Measurements from ENCODE around the gene CCT7.

CCT7 gene

DNA sequence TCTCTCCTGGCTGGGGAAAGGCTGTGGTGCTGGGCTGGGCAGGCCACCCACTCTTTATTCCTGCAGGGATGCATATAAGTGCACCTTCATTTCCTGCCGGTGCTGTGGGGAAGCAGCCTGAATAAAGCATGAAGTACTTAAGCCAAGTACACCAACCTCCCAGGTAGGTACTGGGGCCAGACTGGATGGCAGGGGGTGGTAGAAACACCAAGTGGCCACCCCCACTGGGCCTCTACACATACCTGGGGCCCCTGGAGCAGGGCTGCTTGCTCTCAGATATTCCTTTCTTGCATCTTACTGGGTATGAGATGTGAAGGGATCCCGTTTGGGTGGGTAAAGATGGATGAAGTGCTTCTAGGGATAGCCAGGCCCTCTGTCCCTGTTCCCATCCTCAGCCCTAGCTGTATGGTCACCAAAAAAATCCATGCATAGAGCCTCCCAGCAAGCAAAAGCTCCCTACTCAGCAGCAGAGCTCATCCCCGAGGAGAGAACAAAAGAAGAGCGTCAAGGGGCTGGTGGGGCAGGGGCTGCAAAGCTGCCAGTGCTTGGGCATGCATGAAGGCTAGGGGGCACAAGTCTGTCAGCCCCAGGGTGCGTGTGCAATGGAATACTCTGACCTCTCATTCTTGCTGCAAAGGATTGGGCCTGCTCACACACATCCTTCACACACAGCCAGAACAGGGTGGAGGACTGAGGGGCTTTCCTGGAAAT lies 22.0 kb downstream of the CCT7 start:
- Histone ChIP-seq H3K4me1 (peaks cover 20 to 64% (median 41%) of the 10 kb centered on the region in 10 experiments), H3K27ac (peak overlapping the region in 1 of 11 experiments; percentile 23; a peak in 1 of 22 replicates), H3K9ac (0 out of 22 replicates have a peak overlapping the region, but pooled peaks of 1 of the 11 experiments have one; percentile 23), H3K4me3 (no peak overlapping the region), H3K36me3 (peaks cover 55 to 100% (median 93%) of the 10 kb centered on the region in 11 experiments), H3K4me2 (peak overlapping the region in 2 of 11 experiments; percentile 16 to 22; a peak in 1 of 22 replicates), H3K27me3 (no peaks in the 10 kb centered on the region), H4K20me1 (peaks cover 12 to 100% (median 94%) of the 10 kb centered on the region in 11 experiments; a peak in 21 of 22 replicates), H3K9me3 (replicated peaks in 1 of 11) (no peaks in the 10 kb centered on the region)
- no peak for TF ChIP-seq Cebpa-rat (IDR thresholded peaks at IDR 0.05)

DNA sequence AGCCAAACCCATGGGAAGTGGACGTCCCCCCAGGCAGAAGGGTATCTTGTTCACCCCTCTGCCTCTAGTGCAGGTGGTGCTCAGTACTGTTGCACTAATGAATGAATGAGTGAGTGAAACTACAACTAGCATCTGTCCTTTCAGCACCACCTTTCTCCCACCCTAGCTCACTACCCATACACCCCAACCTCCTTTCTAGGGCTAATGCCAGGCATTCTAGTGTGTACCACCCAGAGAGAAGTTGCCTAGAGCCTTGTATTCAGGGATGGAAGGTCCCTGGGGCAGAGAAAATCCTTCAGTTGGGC lies 22.5 kb downstream of the CCT7 start:
- no peaks in the 10 kb centered on the region for H3K27me3 ChIP-seq
- TF ChIP-seq Cebpa-rat (IDR thresholded peaks at IDR 0.05), result no peak
- H4K20me1 ChIP-seq, result peaks cover 12 to 100% (median 95%) of the 10 kb centered on the region in 11 experiments; a peak in 21 of 22 replicates
- peaks cover 20 to 64% (median 41%) of the 10 kb centered on the region in 10 experiments for H3K4me1 ChIP-seq
- no peak overlapping the region for H3K9ac ChIP-seq
- H3K4me3 ChIP-seq, result no peak overlapping the region
- H3K9me3 ChIP-seq (replicated peaks in 1 of 11), result no peaks in the 10 kb centered on the region
- no peak overlapping the region for H3K4me2 ChIP-seq
- H3K27ac ChIP-seq, result no peak overlapping the region
- H3K36me3 ChIP-seq, result peaks cover 59 to 100% (median 93%) of the 10 kb centered on the region in 11 experiments

DNA sequence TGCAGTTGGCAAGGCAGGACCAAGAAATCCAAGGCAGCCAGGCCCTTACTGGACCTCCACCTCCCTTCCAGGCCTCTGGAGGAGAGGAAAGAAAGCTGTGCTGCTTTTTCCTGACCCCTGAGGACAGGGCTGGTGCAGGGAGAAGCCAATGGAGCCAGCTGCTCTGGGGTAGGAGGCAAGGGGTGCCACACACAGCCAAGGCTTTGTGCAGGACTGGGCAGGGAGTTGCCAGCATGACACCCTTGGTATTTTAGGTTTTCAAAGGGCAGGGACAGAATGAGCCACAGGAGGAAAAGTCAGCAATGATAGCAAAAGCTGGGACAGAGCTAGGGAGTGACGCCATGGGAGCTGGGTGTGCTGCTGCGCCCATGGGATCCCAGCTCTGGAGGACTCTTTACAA lies 22.9 kb downstream of the CCT7 start:
- no peak for TF ChIP-seq Cebpa-rat (IDR thresholded peaks at IDR 0.05)
- H3K4me3 ChIP-seq, result no peak overlapping the region
- peaks cover 61 to 100% (median 93%) of the 10 kb centered on the region in 11 experiments for H3K36me3 ChIP-seq
- H3K9ac ChIP-seq, result no peak overlapping the region
- no peaks in the 10 kb centered on the region for H3K9me3 ChIP-seq (replicated peaks in 1 of 11)
- peaks cover 20 to 64% (median 41%) of the 10 kb centered on the region in 10 experiments for H3K4me1 ChIP-seq
- H3K27ac ChIP-seq, result peak overlapping the region in 1 of 11 experiments; percentile 8; a peak in 1 of 22 replicates
- H3K4me2 ChIP-seq, result no peak overlapping the region
- H3K27me3 ChIP-seq, result no peaks in the 10 kb centered on the region
- H4K20me1 ChIP-seq, result peaks cover 12 to 99% (median 93%) of the 10 kb centered on the region in 11 experiments; a peak in 21 of 22 replicates

DNA sequence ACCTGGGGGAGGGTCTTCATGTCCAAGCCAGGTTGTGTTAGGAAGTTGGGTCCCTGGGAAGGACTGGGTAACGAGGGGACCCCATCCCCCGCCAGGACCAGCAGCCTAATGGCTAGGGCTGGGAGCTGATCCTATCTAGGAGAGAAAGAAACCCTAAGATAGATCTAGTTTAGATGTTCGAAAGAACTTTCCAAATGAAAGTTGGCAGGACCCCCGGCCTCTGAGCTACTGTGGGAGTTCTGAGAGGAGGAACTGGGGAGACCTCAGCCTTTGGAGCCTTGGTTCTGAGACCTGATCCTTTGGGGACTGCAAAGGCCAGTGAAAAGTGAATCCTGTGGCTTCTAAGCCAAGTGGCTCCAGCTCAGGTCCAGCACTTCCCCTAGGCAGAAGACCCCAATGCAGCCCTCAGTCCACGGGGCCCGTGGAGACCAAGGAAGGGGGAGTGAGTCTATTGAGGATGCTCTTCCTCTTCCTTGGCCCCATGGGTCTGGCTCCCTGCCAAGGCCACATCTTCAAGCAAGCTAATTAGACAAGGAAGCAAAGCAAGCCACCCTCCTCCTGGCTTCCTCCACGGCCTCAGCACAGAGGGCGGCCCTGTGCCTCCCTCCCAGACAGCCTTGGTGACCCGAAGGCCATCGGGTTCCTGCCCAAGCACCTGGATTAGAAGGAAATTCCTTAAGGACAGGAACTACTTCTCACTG lies 23.5 kb downstream of the CCT7 start:
- H3K4me2 ChIP-seq, result peak overlapping the region in 5 of 11 experiments; percentile 6 to 60 (median 44); a peak in 11 of 22 replicates
- H4K20me1 ChIP-seq, result peaks cover 12 to 99% (median 88%) of the 10 kb centered on the region in 11 experiments; a peak in 21 of 22 replicates
- peak overlapping the region in 6 of 11 experiments; percentile 11 to 54 (median 22); a peak in 5 of 22 replicates for H3K9ac ChIP-seq
- H3K4me1 ChIP-seq, result peaks cover 20 to 61% (median 40%) of the 10 kb centered on the region in 10 experiments
- H3K27me3 ChIP-seq, result no peaks in the 10 kb centered on the region
- no peak overlapping the region for H3K4me3 ChIP-seq
- no peak for TF ChIP-seq Cebpa-rat (IDR thresholded peaks at IDR 0.05)
- H3K36me3 ChIP-seq, result peaks cover 61 to 100% (median 93%) of the 10 kb centered on the region in 11 experiments
- H3K27ac ChIP-seq, result peak overlapping the region in 3 of 11 experiments; percentile 7 to 35 (median 8); a peak in 2 of 22 replicates
- no peaks in the 10 kb centered on the region for H3K9me3 ChIP-seq (replicated peaks in 1 of 11)

DNA sequence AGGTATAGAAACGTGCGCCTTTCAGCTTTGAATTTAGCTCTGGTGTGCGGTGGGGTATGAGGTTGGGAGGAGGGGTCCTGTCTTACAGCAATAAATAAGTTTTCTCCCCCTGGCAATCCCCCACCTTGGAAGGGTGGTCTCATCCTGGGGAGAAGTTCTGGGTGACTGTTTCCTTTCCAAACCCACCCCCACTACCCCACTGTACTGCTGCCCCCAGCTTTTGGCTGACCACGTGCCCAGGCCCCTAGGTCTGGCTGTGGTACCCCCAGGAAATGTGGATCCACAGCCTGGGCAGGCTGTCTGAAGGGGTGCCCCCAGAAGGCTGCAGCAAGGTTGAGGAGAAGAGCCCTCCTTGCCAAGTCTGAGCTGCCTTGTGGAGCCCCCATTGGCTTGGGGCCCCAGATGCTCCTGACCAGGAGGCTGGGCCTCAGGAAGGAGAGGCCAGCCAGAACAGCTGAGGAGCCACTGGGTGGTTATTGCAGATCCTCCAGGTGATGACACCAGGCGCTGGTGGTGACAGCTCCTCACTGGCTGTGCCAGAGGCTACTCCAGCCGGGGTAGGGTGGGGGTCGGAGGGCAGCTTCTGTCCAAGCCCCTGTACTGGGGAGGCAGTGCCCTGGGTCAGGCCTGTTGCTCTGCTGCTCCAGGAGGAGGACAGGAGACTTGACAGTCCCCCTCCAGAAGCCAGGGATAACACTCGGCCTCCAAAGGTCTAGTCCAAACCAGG lies 24.2 kb downstream of the CCT7 start:
- Histone ChIP-seq H3K4me2 (peak overlapping the region in 6 of 11 experiments; percentile 6 to 60 (median 41); a peak in 12 of 22 replicates), H3K36me3 (peaks cover 61 to 100% (median 93%) of the 10 kb centered on the region in 11 experiments), H3K27ac (peak overlapping the region in 3 of 11 experiments; percentile 7 to 35 (median 29); a peak in 2 of 22 replicates), H4K20me1 (peaks cover 8 to 98% (median 82%) of the 10 kb centered on the region in 11 experiments; a peak in 21 of 22 replicates), H3K9me3 (replicated peaks in 1 of 11) (no peaks in the 10 kb centered on the region), H3K4me3 (no peak overlapping the region), H3K27me3 (no peaks in the 10 kb centered on the region), H3K4me1 (peaks cover 20 to 54% (median 36%) of the 10 kb centered on the region in 10 experiments), H3K9ac (peak overlapping the region in 7 of 11 experiments; percentile 8 to 54 (median 21); a peak in 5 of 22 replicates)
- no peak for TF ChIP-seq Cebpa-rat (IDR thresholded peaks at IDR 0.05)

DNA sequence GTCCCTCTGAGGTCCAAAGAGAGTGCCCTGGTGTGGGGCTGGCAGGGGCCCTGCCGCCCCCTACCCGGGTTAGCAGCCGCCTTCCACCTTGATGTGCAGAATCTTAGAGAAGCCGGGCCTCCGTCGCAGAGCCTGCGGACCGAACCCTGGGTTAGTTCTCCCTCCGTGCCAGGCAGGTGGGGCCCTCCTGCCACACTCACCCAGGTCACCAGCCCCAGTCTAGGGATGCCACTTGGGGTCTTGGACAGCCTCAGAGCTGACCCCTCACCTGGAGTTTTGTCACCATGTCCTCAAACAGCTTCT lies 24.8 kb downstream of the CCT7 start:
- peak overlapping the region in 3 of 11 experiments; percentile 23 to 54 (median 46); a peak in 4 of 22 replicates for H3K9ac ChIP-seq
- H3K27me3 ChIP-seq, result no peaks in the 10 kb centered on the region
- H4K20me1 ChIP-seq, result peaks cover 8 to 98% (median 82%) of the 10 kb centered on the region in 11 experiments; a peak in 21 of 22 replicates
- peak overlapping the region in 2 of 11 experiments; percentile 38 to 57; a peak in 1 of 22 replicates for H3K4me2 ChIP-seq
- H3K9me3 ChIP-seq (replicated peaks in 1 of 11), result no peaks in the 10 kb centered on the region
- TF ChIP-seq Cebpa-rat (IDR thresholded peaks at IDR 0.05), result no peak
- 0 out of 22 replicates have a peak overlapping the region, but pooled peaks of 1 of the 11 experiments have one; percentile 23 for H3K27ac ChIP-seq
- peaks cover 65 to 100% (median 93%) of the 10 kb centered on the region in 11 experiments for H3K36me3 ChIP-seq
- H3K4me1 ChIP-seq, result peaks cover 20 to 49% (median 33%) of the 10 kb centered on the region in 10 experiments
- H3K4me3 ChIP-seq, result no peak overlapping the region

DNA sequence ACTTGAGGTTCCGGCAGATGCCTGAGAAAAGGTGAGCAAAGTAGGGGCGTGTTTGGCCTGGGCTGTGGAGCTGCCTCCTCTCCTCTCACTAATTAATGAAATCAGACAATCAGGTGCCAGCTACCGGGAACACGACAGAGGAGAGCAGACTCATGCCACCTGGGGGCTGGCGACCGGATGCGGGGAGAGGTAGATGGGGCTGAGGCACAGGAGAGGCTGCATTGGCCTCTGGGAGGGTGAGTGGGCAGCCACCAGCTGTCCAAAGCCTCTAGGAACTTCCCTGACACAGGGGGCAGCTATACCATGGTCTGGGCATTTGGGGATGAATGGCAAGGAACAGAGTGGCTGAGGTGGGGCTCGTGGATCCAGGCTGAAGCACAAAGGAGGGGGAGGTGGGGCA lies 25.2 kb downstream of the CCT7 start:
- Histone ChIP-seq H3K9ac (peak overlapping the region in 1 of 11 experiments; percentile 46; a peak in 2 of 22 replicates), H3K36me3 (peaks cover 68 to 100% (median 93%) of the 10 kb centered on the region in 11 experiments), H3K9me3 (replicated peaks in 1 of 11) (no peaks in the 10 kb centered on the region), H3K4me3 (no peak overlapping the region), H3K27ac (no peak overlapping the region), H3K27me3 (no peaks in the 10 kb centered on the region), H3K4me1 (peaks cover 20 to 45% (median 31%) of the 10 kb centered on the region in 10 experiments), H4K20me1 (peaks cover 8 to 98% (median 82%) of the 10 kb centered on the region in 11 experiments; a peak in 21 of 22 replicates), H3K4me2 (no peak overlapping the region)
- no peak for TF ChIP-seq Cebpa-rat (IDR thresholded peaks at IDR 0.05)

DNA sequence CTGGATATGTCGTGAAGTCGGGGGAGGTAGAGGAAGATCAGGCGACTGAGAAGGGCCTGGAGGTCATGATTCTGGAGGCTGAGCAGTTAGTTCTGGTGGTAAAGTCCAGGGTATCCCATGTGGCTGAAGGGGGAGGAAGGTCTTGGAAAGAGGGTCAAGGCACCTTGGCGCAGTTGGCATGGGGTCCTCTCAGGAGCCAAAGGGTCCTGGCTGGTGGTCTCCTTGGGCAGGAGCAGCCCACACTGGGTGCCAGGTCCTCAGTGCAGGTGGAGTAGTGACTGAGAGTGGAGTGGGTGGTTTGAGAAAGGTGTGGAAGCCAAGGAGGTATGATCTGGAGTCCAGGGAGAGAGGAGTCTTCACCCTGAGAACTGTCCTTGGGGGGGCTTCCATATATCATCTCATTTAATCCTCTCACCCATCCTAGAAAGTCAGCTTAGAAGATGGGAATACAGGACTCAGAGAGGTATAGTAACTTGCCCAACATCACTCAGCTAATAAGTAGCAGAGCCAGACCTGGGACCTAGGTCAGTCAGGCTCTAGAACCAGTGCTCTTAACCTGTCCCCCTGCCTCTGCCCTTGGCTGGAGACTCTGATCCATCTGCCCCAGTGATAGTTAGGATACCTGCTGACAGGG lies 25.7 kb downstream of the CCT7 start:
- no peak overlapping the region for H3K4me3 ChIP-seq
- no peak overlapping the region for H3K4me2 ChIP-seq

More for the DNA sequence above, 25.7 kb downstream of the CCT7 start:
- no peak for TF ChIP-seq Cebpa-rat (IDR thresholded peaks at IDR 0.05)
- Histone ChIP-seq H3K4me1 (peaks cover 16 to 39% (median 25%) of the 10 kb centered on the region in 10 experiments), H3K9me3 (replicated peaks in 1 of 11) (no peaks in the 10 kb centered on the region), H4K20me1 (peaks cover 8 to 98% (median 82%) of the 10 kb centered on the region in 11 experiments; a peak in 21 of 22 replicates), H3K27ac (no peak overlapping the region), H3K27me3 (no peaks in the 10 kb centered on the region), H3K36me3 (peaks cover 68 to 100% (median 93%) of the 10 kb centered on the region in 11 experiments), H3K9ac (peak overlapping the region in 1 of 11 experiments; percentile 46; a peak in 1 of 22 replicates)

Measured in BLaER1 treated with 17β-estradiol and CSF1 and Interleukin-3, amounts not matched to agents 10 nM and 100 nM (cell line).